Activated CD8-positive, alpha-beta memory T cell treated with anti-CD3 and anti-CD28 coated beads for 36 hours (primary cell): ENCODE results near the gene ACTG2. TPM values are rescaled to one million over a fixed set of nuclear protein-coding genes. Genes with fewer than 3 reads are reported as not detected.

Source experiments
- CTCF ChIA-PET: fragments of 350-600 bp; sonication (Branson Sonifier 250); formaldehyde crosslinking; loops from one replicate; lab custom pipeline; 2021; ENCODE audit warnings: antibody characterized with exemption; lab: Charles Lee
- POLR2A ChIA-PET: fragments of 350-600 bp; sonication (Branson Sonifier 250); formaldehyde crosslinking; loops from one replicate; lab custom pipeline; 2021; ENCODE audit warnings: antibody characterized with exemption; lab: Charles Lee
- total RNA-seq, 2 experiments: library from RNA; stranded (reverse); gene quantifications; one replicate each; pipeline ENCODE4 v1.2.3, GENCODE V29; 2021

ACTG2 gene
- total RNA-seq, 2 experiments from 2014 or later: 0.13 TPM; not detected in 1

DNA sequence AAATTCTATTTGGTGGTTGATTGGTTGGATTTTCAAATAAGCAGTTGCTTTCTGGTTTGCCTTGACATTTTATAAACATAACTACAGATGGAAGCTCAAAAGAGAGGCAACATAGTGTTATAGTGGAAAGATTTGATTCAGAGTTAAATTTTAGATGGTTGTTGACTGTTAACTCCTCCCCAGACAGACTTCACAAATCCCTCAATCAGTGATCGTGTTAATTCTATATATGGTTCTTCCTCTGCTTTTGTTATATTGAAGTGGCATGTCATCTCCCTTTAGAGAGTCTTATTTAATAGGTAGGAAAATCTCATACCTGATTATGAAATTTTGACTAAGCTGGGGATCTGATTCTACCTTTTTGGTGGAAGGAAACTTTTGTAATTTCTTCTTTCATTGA, 53.4 kb downstream of the ACTG2 start:
- ChIA-PET POLR2A (no interaction called here), CTCF (no interaction called here)

- ChIA-PET POLR2A (no interaction called here), CTCF (no interaction called here)
Measured at GRCh38 chr2:73946666-73947065, 53.9 kb downstream of the ACTG2 start.

DNA sequence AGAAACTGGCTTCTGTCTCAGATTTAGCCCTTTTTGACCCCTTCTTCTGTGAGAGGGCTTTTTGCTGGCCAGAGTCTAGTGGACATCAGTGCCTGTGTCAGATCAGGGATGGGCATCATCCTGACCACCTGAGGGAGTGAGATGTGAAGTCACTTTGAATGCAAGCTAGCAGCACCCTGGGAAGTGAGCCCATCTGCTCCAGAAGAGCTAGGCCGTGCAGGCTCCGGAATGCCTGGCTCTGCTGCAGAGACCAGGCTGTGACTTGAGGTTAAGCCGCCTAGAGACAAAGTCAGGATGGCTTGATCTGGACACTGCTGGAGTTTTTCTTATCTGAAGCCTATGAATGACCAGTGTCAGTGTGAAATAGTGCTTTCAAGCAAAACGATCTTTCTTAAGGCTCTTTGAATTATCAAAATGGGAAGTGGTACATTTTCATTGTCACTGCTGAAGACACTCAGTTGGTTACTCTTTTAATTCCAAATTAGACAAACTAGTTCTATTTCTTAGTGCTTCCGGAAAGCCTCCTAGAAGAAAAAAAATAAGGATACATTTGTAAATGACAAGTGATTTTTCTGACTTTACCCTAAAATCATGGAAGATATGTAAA, 54.7 kb downstream of the ACTG2 start:
- POLR2A ChIA-PET: no interaction called here
- CTCF ChIA-PET: no interaction called here

DNA sequence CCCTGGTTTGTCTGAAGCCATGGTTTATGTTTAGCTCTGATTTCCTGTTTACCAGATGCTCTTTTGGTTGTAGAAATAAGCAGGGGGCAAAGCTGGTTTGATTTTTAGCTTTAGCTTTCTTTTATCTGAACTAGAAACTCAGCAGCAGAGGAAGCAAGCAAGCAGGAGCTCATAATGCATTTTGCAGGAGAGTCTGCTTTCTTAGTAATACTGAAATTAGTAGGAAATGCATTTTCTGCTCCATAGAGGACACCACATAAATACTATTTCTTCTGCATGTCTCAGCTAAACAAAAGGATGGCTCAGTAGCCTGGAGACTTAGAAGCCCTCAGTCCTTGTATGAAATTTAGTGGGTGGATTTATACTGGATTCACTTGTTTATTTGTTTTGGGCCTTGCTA, 57.0 kb downstream of the ACTG2 start:
- POLR2A ChIA-PET: no interaction called here
- CTCF ChIA-PET: interaction anchor here (0.7 kb wide), 1 partner anchor 125 kb away, joined by 3 read pairs; no protein-coding TSS in a partner anchor

- ChIA-PET CTCF (interaction anchor here (0.5 kb wide), 1 partner anchor 42 kb away, joined by 3 read pairs; no protein-coding TSS in a partner anchor), POLR2A (interaction anchor here (1.2 kb wide), 1 partner anchor 27 kb away, joined by 3 read pairs; no protein-coding TSS in a partner anchor)
Measured at GRCh38 chr2:73952499-73953446, 60.0 kb downstream of the ACTG2 start.

- CTCF ChIA-PET: interaction anchor here (0.6 kb wide), 1 partner anchor 12 kb away, joined by 4 read pairs; no protein-coding TSS in a partner anchor
- POLR2A ChIA-PET: no interaction called here
Measured at GRCh38 chr2:73956218-73956865, 63.5 kb downstream of the ACTG2 start.

- POLR2A ChIA-PET: no interaction called here
Measured at GRCh38 chr2:73961274-73961673, 68.5 kb downstream of the ACTG2 start.

GRCh38 chr2:73961823-73962615, 69.2 kb downstream of the ACTG2 start:
- ChIA-PET POLR2A (no interaction called here), CTCF (no interaction called here)

More at GRCh38 chr2:73961274-73961673, 68.5 kb downstream of the ACTG2 start:
- CTCF ChIA-PET: no interaction called here

DNA sequence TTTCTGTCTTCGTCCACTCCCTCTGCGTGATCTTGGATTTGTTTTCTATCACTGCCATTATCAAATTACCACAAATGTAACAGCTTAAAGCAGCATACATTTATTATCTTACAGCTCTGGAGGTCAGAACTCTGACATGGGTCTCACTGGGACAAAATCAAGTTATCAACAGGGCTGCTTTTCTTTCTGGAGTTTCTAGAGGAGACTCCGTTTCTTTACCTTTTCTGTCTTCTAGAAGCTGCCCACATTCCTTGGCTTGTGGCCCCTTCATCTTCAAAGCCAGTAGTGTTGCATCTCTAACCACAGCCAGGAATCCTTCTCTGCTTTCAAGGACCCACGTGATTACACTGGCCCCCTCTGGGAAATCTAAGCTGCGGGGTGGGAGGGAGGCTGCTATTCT, 70.0 kb downstream of the ACTG2 start:
- CTCF ChIA-PET: no interaction called here
- POLR2A ChIA-PET: interaction anchor here (0.6 kb wide), 1 partner anchor 209 kb away, joined by 4 read pairs; no protein-coding TSS in a partner anchor

DNA sequence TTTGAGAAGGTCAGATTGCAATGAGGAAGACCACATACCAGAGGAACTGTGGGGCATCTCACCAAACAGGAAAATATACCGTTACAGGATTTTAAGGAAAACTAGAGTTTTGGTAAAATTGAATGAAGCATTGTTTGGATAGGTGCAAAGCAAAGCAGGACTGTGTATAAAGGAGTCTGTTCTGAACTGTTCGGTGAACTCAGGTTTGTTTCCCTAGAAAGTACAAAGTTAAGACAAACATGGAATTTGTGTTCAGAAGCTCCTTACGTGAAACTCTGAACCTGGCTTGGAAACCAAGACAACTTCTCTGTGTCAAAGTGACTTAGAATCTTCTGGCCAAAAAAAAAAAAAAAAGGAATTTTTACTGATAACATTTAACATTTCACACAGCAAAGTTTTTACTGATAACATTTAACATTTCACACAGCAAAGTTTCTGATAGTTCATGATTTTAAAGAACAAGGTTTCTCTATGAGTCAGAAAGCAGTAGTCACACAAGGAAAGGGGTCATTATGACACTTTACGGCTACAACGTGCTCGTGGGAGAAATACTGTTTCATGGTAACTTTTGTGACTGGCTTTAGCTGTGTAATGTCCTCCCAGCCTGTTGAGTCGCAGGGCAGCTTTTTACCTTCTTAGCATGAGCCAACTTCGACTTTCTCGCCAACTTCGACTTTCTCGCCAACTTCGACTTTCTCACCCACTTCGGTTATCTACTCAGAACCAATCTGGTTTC, 70.7 kb downstream of the ACTG2 start:
- CTCF ChIA-PET: interaction anchor here (1.0 kb wide), 1 partner anchor 20 kb away, joined by 5 read pairs; no protein-coding TSS in a partner anchor
- POLR2A ChIA-PET: interaction anchor here (0.6 to 1.2 kb wide), 4 partner anchors 15 to 209 kb away, joined by 3 to 6 read pairs (median 4); no protein-coding TSS in a partner anchor

- ChIA-PET POLR2A (interaction anchor here (0.7 to 1.2 kb wide), 2 partner anchors 21 to 140 kb away, joined by 3 to 6 read pairs; no protein-coding TSS in a partner anchor), CTCF (interaction anchor here (1.0 to 1.3 kb wide), 3 partner anchors 20 to 371 kb away, joined by 3 to 5 read pairs (median 3); no protein-coding TSS in a partner anchor)
Measured at GRCh38 chr2:73964223-73964622, 71.4 kb downstream of the ACTG2 start.

DNA sequence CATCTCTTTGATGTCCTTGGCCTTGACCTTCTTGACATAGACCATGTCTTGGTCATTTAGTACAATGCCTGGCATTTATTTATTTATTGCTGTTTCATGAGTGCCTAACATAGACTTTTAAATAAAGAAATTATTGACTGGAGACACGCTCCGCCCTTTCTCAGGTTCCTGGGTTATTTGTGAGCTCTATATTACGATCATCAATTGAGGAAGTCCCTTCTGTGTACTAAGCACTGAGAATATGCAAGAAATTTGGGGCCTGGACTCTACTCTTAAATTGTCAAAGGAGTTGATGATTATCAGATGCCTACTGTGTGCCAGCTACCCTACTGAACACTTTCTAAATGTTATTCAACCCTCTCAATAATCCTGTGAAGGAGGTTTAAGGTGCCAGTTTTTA, 72.2 kb downstream of the ACTG2 start:
- ChIA-PET CTCF (interaction anchor here (1.2 to 1.3 kb wide), 2 partner anchors 22 to 370 kb away, joined by 3 read pairs; no protein-coding TSS in a partner anchor), POLR2A (no interaction called here)

DNA sequence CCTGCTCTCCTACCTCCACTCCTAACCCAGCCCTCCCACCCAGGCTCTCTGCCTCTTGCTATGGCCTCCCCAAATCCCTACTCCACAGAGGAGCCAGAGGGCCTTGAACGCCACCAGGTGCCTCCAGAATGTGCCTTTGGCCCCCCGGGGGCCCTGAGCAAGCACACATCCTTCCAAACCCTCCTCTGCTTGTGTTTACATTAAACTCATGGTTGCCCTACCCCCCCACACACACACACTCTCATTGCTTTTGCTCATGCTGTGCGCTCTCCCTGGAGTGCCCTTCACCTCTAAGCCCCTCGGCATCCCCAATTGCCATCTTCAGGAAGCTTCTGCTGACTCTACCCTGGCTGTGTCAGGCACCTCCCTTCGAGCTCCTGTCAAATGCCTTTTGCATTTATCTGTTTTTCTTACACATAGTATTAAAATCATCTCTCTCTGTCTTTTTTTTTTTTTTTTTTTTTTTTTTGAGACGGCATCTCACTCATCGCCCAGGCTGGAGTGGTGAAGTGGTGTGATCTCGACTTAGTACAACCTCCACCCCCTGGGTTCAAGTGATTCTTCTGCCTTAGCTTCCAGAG, 75.6 kb downstream of the ACTG2 start:
- ChIA-PET POLR2A (interaction anchor here (0.6 to 1.5 kb wide), 2 partner anchors 42 to 218 kb away, joined by 3 read pairs; partner anchors contain the start of gene DGUOK), CTCF (interaction anchor here (0.7 to 1.1 kb wide), 3 partner anchors 9 to 189 kb away, joined by 4 to 5 read pairs (median 4); no protein-coding TSS in a partner anchor)

- POLR2A ChIA-PET: interaction anchor here (1.5 kb wide), 1 partner anchor 43 kb away, joined by 3 read pairs; the partner anchor contains the start of gene DGUOK
Measured at GRCh38 chr2:73969356-73969755, 76.5 kb downstream of the ACTG2 start.

More at GRCh38 chr2:73969356-73969755, 76.5 kb downstream of the ACTG2 start:
- CTCF ChIA-PET: interaction anchor here (1.1 to 1.3 kb wide), 2 partner anchors 13 to 15 kb away, joined by 3 to 4 read pairs; no protein-coding TSS in a partner anchor
